ENCODE results near the gene NFYA. TPM values are rescaled to one million over a fixed set of nuclear protein-coding genes. Genes with fewer than 3 reads are reported as not detected.

NFYA gene
- total RNA-seq, 1 experiment from 2014 or later, result 25.7 TPM

DNA sequence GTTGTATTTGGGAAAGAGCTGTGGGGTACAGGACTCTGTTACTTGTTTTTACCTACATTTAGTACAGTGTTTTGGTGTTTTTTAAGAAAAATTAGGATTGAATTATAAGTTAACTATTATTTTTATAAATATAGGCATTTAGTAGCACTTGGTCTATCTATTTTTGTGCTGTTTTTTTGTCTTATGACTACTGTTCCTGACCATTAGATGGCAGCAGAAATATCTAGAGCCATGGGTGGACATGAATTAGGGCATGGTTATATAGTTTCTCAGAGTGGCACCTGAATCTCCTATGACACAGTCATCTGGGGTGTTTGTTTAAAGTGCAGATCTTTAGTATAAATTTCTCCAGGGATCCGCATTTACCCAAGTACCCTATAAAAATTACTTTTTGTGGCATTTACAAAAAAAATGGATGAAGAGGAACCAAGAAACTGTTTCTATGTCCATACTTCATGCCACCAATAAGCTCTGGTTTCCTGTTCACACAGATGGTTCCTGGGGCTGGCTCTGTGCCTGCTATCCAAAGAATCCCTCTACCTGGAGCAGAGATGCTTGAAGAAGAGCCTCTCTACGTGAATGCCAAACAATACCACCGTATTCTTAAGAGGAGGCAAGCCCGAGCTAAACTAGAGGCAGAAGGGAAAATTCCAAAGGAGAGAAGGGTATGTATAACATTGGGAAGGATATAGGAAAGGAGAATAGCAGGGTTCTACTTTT is 19.8 kb downstream of the NFYA start:
- intact Hi-C loops (cut with micrococcal nuclease; ENCODE audit: unreplicated experiment), result loop anchor here (1.0 to 2.0 kb wide), 3 partner anchors 54 to 226 kb away; no protein-coding TSS in a partner anchor
- H3K4me1 ChIP-seq, result no peaks in the 10 kb centered on the region
- H3K4me3 Mint-ChIP-seq (ENCODE audit: unreplicated experiment), result no peak overlapping the region
- H3K27ac Mint-ChIP-seq (ENCODE audit: unreplicated experiment), result no peak overlapping the region
- no peak for DNase-seq
- H3K4me3 ChIP-seq (ENCODE audit: low read depth, low read length), result no peak overlapping the region
- no peaks in the 10 kb centered on the region for H3K27me3 ChIP-seq (replicated peaks; ENCODE audit: control insufficient read depth, insufficient read depth, low read length)
- peaks cover 73% of the 10 kb centered on the region for H3K36me3 Mint-ChIP-seq (ENCODE audit: insufficient read depth, unreplicated experiment)
- no TSS peak for BruUV-seq (replicated peaks)
- no peaks in the 10 kb centered on the region for H3K27me3 Mint-ChIP-seq (ENCODE audit: insufficient read depth, unreplicated experiment)
- no peaks in the 10 kb centered on the region for H3K4me1 Mint-ChIP-seq (ENCODE audit: low read depth, unreplicated experiment)
- H3K36me3 ChIP-seq (ENCODE audit: control insufficient read depth, insufficient read depth, low read length), result peaks cover 12% of the 10 kb centered on the region
- TF ChIP-seq, protein P1, sequence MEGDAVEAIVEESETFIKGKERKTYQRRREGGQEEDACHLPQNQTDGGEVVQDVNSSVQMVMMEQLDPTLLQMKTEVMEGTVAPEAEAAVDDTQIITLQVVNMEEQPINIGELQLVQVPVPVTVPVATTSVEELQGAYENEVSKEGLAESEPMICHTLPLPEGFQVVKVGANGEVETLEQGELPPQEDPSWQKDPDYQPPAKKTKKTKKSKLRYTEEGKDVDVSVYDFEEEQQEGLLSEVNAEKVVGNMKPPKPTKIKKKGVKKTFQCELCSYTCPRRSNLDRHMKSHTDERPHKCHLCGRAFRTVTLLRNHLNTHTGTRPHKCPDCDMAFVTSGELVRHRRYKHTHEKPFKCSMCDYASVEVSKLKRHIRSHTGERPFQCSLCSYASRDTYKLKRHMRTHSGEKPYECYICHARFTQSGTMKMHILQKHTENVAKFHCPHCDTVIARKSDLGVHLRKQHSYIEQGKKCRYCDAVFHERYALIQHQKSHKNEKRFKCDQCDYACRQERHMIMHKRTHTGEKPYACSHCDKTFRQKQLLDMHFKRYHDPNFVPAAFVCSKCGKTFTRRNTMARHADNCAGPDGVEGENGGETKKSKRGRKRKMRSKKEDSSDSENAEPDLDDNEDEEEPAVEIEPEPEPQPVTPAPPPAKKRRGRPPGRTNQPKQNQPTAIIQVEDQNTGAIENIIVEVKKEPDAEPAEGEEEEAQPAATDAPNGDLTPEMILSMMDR (IDR thresholded peaks at IDR 0.05; ENCODE audit: insufficient read depth in 1 of 2, low read depth in 1 of 2, low read length in 1 of 2, severe bottlenecking in 1 of 2, unreplicated experiment in 1 of 2), result peak; percentile 32 to 37
- POLR2A ChIA-PET, result no interaction called here
- no peaks in the 10 kb centered on the region for H3K9me3 ChIP-seq
- CTCF ChIA-PET, result interaction anchor here (2.0 kb wide), 1 partner anchor 89 kb away, joined by 15 read pairs; no protein-coding TSS in a partner anchor
- H3K9me3 Mint-ChIP-seq (ENCODE audit: unreplicated experiment), result no peaks in the 10 kb centered on the region

DNA sequence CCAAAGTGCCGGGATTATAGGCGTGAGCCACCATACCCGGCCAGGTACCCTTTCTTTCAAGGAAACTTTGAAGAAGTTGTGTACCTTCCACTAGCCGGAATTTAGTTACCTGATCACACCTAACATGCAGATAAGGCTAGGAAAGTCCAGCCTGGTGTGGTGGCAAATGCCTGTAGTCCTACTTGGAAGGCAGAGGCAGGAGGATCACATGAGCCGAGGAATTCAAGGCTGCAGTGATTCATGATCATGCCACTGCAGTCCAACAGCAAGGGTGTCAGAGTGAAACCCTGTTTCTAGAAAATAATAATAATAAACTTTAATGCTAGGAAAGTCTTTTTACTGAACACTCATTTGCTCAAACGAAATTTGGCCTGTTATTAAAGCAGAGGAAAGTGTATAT is 21.0 kb downstream of the NFYA start:
- H3K27me3 Mint-ChIP-seq (ENCODE audit: insufficient read depth, unreplicated experiment), result no peaks in the 10 kb centered on the region
- intact Hi-C loops (cut with micrococcal nuclease; ENCODE audit: unreplicated experiment), result loop anchor here (2.0 kb wide), 2 partner anchors 53 to 225 kb away; no protein-coding TSS in a partner anchor
- ChIA-PET POLR2A (no interaction called here), CTCF (interaction anchor here (0.6 kb wide), 1 partner anchor 91 kb away, joined by 6 read pairs; no protein-coding TSS in a partner anchor)
- no peak overlapping the region for H3K27ac Mint-ChIP-seq (ENCODE audit: unreplicated experiment)
- H3K36me3 Mint-ChIP-seq (ENCODE audit: insufficient read depth, unreplicated experiment), result peaks cover 76% of the 10 kb centered on the region
- BruUV-seq (replicated peaks), result no TSS peak
- H3K4me1 Mint-ChIP-seq (ENCODE audit: low read depth, unreplicated experiment), result no peaks in the 10 kb centered on the region
- Histone ChIP-seq H3K27me3 (replicated peaks; ENCODE audit: control insufficient read depth, insufficient read depth, low read length) (no peaks in the 10 kb centered on the region), H3K9me3 (no peaks in the 10 kb centered on the region), H3K36me3 (ENCODE audit: control insufficient read depth, insufficient read depth, low read length) (peaks cover 11% of the 10 kb centered on the region), H3K4me1 (no peaks in the 10 kb centered on the region), H3K4me3 (ENCODE audit: low read depth, low read length) (no peak overlapping the region)
- no peak overlapping the region for H3K4me3 Mint-ChIP-seq (ENCODE audit: unreplicated experiment)
- TF ChIP-seq, protein P1 (IDR thresholded peaks at IDR 0.05; ENCODE audit: insufficient read depth in 1 of 2, low read depth in 1 of 2, low read length in 1 of 2, severe bottlenecking in 1 of 2, unreplicated experiment in 1 of 2), result no peak
- no peaks in the 10 kb centered on the region for H3K9me3 Mint-ChIP-seq (ENCODE audit: unreplicated experiment)
- DNase-seq, result no peak

DNA sequence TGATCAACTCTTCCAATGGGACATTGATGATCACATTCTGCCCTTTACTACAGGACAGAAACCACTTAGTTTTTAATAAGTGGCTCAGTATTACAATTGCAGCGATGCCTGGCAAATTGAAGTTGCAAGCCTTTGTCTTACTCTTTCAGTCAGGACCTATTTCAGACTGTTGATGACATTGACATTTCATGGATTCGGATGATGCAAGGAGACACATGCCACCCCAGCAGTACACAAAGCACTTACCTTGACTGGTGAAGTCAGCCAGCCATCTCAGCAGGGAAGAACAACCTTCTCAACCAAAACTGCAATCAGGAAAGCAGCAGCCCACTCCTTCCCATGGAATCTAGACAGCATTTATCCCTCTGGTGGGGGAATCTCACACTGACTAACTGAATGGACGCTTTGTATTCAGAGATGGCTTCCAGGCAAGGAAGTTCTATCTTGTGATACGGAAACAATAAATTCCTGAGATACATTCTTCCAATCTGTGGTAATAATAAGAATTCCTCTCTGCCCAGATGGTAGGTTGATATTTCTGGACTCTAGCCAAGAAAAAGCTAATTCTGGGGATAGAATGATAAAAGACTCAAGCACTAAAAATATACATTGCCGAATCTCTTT is 24.8 kb downstream of the NFYA start:
- peaks cover 9% of the 10 kb centered on the region for H3K36me3 ChIP-seq (ENCODE audit: control insufficient read depth, insufficient read depth, low read length)
- peaks cover 67% of the 10 kb centered on the region for H3K36me3 Mint-ChIP-seq (ENCODE audit: insufficient read depth, unreplicated experiment)
- BruUV-seq (replicated peaks), result no TSS peak
- H3K27me3 Mint-ChIP-seq (ENCODE audit: insufficient read depth, unreplicated experiment), result no peaks in the 10 kb centered on the region
- no peak for DNase-seq
- intact Hi-C loops (cut with micrococcal nuclease; ENCODE audit: unreplicated experiment), result no loop called here
- ChIA-PET CTCF (interaction anchor here (1.1 kb wide), 1 partner anchor 85 kb away, joined by 3 read pairs; no protein-coding TSS in a partner anchor), POLR2A (no interaction called here)
- no peak overlapping the region for H3K27ac Mint-ChIP-seq (ENCODE audit: unreplicated experiment)
- H3K9me3 ChIP-seq, result no peaks in the 10 kb centered on the region
- H3K27me3 ChIP-seq (replicated peaks; ENCODE audit: control insufficient read depth, insufficient read depth, low read length), result no peaks in the 10 kb centered on the region
- H3K9me3 Mint-ChIP-seq (ENCODE audit: unreplicated experiment), result no peaks in the 10 kb centered on the region
- no peaks in the 10 kb centered on the region for H3K4me1 ChIP-seq
- no peaks in the 10 kb centered on the region for H3K4me1 Mint-ChIP-seq (ENCODE audit: low read depth, unreplicated experiment)
- TF ChIP-seq, protein P1 (IDR thresholded peaks at IDR 0.05; ENCODE audit: insufficient read depth in 1 of 2, low read depth in 1 of 2, low read length in 1 of 2, severe bottlenecking in 1 of 2, unreplicated experiment in 1 of 2), result no peak
- no peak overlapping the region for H3K4me3 ChIP-seq (ENCODE audit: low read depth, low read length)
- no peak overlapping the region for H3K4me3 Mint-ChIP-seq (ENCODE audit: unreplicated experiment)

All from Caco-2 (cell line).